Measurements from ENCODE around the gene ZDHHC9.

- TF ChIP-seq CTCF (conservative IDR thresholded peaks at IDR 0.05; ENCODE audit: low read depth, low read length) (no peak), MAZ (IDR thresholded peaks at IDR 0.05; ENCODE audit: borderline replicate concordance, low read depth, low read length) (no peak), NFE2L2 (IDR thresholded peaks at IDR 0.05; ENCODE audit: low read depth, low read length) (no peak), FOS (IDR thresholded peaks at IDR 0.05; ENCODE audit: low read depth, low read length) (no peak), POLR2A (IDR thresholded peaks at IDR 0.05; ENCODE audit: low read depth, low read length) (no peak), MAFK (IDR thresholded peaks at IDR 0.05; ENCODE audit: low read depth, low read length) (no peak)
Observed at GRCh38 chrX:129790146-129790545, 53.5 kb downstream of the ZDHHC9 start.

All from IMR-90 (cell line).